HFF-Myc (cell line): Measurements from ENCODE around the gene ZNF687.

Experiments
- DNase-seq: peaks from one replicate; pipeline ENCODE4 v3.0.0-alpha.2; 2011; ENCODE audit warnings: low read depth; ENCODE audit errors: extremely low read depth
- H3K4me3 ChIP-seq: replicated peaks from 2 replicates; pipeline ENCODE4 v1.5.1; 2011; ENCODE audit warnings: low read depth, mild to moderate bottlenecking, control low read depth, low read length
- TF ChIP-seq, protein P1 (sequence below): IDR thresholded peaks from 2 replicates; pipeline ENCODE4 v1.5.1; 2012; ENCODE audit warnings: mild to moderate bottlenecking, low read depth, low read length, control low read depth; ENCODE audit errors: missing control alignments

The ZNF687 gene

DNA sequence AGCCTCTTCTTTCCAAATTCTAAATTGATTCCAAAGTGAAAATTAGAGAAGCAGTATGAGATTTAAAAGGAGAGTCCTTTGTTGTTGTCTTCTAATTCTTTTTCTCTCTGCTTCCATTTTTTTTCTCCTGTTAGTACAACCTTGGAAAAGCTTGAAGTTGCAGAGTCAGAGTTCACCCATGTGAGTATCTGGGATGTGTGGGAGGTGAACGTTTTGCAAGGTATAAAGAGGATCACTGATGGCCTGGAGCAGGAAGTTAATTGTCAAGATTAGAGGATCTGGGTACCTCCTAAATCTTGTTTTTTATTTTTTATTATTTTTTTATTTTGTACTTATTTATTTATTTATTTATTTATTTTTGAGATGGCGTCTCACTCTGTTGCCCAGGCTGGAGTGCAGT is 35.3 kb upstream of the ZNF687 start:
- TF ChIP-seq, protein P1, sequence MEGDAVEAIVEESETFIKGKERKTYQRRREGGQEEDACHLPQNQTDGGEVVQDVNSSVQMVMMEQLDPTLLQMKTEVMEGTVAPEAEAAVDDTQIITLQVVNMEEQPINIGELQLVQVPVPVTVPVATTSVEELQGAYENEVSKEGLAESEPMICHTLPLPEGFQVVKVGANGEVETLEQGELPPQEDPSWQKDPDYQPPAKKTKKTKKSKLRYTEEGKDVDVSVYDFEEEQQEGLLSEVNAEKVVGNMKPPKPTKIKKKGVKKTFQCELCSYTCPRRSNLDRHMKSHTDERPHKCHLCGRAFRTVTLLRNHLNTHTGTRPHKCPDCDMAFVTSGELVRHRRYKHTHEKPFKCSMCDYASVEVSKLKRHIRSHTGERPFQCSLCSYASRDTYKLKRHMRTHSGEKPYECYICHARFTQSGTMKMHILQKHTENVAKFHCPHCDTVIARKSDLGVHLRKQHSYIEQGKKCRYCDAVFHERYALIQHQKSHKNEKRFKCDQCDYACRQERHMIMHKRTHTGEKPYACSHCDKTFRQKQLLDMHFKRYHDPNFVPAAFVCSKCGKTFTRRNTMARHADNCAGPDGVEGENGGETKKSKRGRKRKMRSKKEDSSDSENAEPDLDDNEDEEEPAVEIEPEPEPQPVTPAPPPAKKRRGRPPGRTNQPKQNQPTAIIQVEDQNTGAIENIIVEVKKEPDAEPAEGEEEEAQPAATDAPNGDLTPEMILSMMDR: no peak
- no peak overlapping the region for H3K4me3 ChIP-seq
- DNase-seq: no peak

DNA sequence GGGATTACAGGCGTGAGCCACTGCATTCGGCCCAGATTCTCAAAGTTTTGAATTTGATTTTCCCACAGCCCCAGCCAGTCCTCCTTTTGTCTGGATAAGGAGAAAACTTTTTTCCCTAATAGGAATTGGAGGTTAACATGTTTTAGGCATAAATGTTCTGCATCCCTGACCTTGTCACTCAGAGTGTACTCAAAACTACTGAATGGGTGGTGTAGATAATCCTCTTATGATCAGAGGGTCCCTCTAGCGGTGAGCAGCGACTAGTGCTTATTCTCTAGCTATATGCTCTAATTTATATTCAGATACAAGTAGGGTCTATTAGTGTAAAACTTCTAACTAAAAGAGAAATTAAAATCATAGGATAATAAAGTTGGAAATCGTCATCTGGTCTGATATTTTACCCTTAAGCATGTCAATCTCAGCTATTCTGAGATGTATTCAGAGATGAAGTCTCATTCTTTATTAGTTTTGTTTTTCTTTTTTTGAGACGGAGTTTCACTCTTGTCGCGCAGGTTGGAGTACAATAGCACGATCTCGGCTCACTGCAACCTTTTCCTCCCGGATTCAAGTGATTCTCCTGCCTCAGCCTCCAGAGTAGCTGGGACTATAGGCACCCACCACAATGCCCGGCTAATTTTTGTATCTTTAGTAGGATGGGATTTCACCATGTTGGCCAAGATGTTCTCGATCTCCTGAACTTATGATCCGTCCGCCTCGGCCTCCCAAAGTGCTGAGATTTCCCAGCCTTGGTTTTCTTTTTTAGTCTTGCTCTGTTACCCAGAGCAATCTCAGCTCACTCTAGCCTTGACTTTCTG is 30.2 kb upstream of the ZNF687 start:
- TF ChIP-seq, protein P1: peak; percentile 86
- peak; percentile 58 for DNase-seq
- H3K4me3 ChIP-seq: no peak overlapping the region

DNA sequence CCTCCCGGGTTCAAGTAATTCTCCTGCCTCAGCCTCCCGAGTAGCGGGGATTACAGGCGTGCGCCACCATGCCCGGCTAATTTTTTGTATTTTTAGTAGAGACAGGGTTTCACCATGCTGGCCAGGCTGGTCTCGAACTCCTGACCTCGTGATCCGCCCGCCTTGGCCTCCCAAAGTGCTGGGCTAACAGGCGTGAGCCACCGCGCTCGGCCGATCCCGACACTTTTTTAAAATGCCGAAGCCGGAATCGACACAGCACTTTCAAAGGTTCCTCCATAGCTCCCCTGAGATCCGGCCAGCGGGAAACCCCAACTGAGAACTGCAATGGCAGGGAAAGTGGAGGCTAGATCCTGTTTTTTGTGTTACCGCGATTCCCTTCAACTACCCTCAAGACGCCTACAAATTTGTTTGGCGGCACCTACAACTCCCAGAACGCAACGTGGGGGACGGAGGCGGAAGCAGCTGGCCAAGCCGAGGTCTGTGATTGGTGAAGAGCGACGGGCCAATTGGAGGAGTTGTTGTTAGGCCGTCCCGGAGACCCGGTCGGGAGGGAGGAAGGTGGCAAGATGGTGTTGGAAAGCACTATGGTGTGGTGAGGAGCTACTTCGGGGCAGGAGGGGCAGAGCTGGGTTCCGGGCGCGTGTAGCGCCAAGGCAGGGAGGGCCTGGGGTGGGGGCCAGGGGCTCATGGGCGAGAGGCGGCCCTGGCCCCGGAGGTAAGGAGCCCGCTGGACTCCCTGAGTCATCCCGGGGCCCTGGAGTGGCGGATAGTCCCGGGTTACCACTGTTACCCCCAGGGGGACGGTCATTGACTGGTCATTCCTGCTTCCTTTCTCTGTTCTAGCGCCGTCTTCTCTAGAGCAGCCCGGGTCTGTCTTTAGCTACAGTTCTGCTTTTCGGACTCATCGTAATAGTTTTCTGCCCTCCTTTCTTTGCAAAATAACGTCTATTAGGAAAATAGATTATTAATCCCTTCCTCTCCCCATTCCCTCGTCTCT is 27.6 kb upstream of the ZNF687 start, which contains the start of gene PSMD4:
Gene PSMD4, plus strand, starts transcription at position 518 of the 997 bp plus-strand sequence. Its CDS starts 49 bp downstream, at position 567.
- TF ChIP-seq, protein P1: no peak
- DNase-seq: peak; percentile 93
- H3K4me3 ChIP-seq: peak within 1 kb of the TSS; percentile 57

DNA sequence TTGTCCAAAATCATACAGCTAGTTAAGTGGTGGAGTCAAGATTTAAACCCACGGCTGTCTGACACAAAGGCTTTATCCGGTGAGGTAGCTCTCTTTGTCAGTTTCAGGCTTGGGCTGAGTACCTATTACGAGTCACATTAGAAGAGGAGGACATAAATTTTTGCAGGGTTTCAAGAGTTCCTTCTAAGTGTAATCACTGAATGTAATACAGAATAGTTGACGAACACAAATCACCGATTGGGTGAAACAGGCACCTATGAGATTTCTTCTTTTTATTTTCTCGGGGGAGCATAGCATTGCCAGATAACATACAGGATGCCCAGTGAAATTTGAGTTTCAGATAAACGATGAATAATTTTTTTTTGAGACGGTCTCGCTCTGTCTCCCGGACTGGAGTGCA is 26.7 kb upstream of the ZNF687 start:
- no peak for DNase-seq
- H3K4me3 ChIP-seq: peak overlapping the region; percentile 57
- TF ChIP-seq, protein P1: no peak

DNA sequence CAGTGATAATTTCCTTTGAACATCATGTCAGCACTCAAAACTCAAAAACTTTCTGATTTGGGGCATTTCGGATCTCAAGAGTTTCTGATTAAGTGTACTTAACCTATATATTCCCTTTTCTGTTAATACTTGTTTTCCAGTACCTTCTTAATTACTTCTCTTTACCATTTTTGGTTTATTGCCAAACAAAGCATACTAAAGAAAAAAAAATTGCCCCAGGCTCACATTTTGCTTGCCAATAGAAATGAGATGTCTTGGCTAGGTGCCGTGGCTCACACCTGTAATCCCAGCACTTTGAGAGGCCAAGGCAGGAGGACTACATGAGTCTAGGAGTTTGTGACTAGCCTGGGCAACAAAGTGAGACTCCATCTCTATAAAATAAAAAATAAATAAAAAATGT is 22.7 kb upstream of the ZNF687 start:
- TF ChIP-seq, protein P1: no peak
- no peak for DNase-seq
- no peak overlapping the region for H3K4me3 ChIP-seq

DNA sequence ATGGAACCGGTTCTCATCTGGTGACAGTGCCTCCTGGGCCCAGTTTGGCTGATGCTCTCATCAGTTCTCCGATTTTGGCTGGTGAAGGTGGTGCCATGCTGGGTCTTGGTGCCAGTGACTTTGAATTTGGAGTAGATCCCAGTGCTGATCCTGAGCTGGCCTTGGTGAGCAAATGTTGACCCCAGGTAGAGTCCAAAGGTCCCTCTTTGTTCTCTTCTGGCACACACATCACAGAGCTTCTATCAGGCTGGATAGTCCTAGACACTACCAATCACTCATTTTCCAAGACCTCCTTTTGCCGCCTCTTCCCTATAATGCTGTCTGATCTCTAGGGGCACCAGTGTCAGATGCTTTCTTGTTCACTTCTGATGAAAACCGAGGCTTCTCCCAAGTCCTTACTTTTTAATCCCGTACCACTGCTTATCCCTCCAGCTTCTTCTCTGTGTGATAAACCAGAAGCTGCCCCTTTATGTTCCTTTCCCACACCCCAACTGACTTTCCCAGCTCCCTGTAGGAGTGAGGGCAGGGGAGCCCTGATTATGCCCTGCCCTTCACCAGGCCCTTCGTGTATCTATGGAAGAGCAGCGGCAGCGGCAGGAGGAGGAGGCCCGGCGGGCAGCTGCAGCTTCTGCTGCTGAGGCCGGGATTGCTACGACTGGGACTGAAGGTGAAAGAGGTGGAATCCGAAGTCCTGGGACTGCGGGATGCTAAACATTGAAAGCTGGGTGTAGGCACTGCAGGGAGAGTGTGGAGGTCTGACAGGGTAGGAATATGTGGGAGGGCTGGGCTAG is 16.5 kb upstream of the ZNF687 start:
- no peak for DNase-seq
- TF ChIP-seq, protein P1: no peak
- H3K4me3 ChIP-seq: no peak overlapping the region
